8988T (cell line): ENCODE results near the gene BAIAP3.

Source experiments
- DNase-seq: peaks from one replicate; pipeline ENCODE4 v3.0.0; 2011

Gene BAIAP3

GRCh38 chr16:1300664-1301476 is 32.6 kb upstream of the BAIAP3 start:
- DNase-seq, result peak; percentile 91

GRCh38 chr16:1301562-1301961 is 31.9 kb upstream of the BAIAP3 start:
- DNase-seq, result no peak

- DNase-seq, result no peak
Observed at GRCh38 chr16:1305823-1306222, 27.6 kb upstream of the BAIAP3 start.

GRCh38 chr16:1306334-1306733 is 27.1 kb upstream of the BAIAP3 start:
- DNase-seq, result no peak

- DNase-seq, result no peak
Observed at GRCh38 chr16:1308036-1308976, 25.1 kb upstream of the BAIAP3 start.

GRCh38 chr16:1308977-1309885 is 24.2 kb upstream of the BAIAP3 start, which contains the start of gene UBE2I:
TSS of gene UBE2I (plus strand) at chr16:1309636. CDS start at chr16:1314031, 4,395 bp downstream.
- DNase-seq, result peak; percentile 82

GRCh38 chr16:1309888-1310831 is 23.3 kb upstream of the BAIAP3 start:
- no peak for DNase-seq

GRCh38 chr16:1310832-1311200 is 22.6 kb upstream of the BAIAP3 start:
- DNase-seq, result no peak

- DNase-seq, result no peak
Observed at GRCh38 chr16:1311212-1311737, 22.2 kb upstream of the BAIAP3 start.

- no peak for DNase-seq
Observed at GRCh38 chr16:1311738-1312466, 21.5 kb upstream of the BAIAP3 start.

- DNase-seq, result no peak
Observed at GRCh38 chr16:1312467-1312816, 21.0 kb upstream of the BAIAP3 start.

GRCh38 chr16:1312903-1313302 is 20.5 kb upstream of the BAIAP3 start:
- no peak for DNase-seq

GRCh38 chr16:1313721-1314369 is 19.6 kb upstream of the BAIAP3 start:
- no peak for DNase-seq

GRCh38 chr16:1314399-1315068 is 18.9 kb upstream of the BAIAP3 start:
- DNase-seq, result no peak

GRCh38 chr16:1315081-1316032 is 18.1 kb upstream of the BAIAP3 start:
- DNase-seq, result peak; percentile 5

- DNase-seq, result peak; percentile 6
Observed at GRCh38 chr16:1316033-1316405, 17.4 kb upstream of the BAIAP3 start.

GRCh38 chr16:1317479-1318267 is 15.8 kb upstream of the BAIAP3 start:
- DNase-seq, result no peak

GRCh38 chr16:1318268-1318545 is 15.2 kb upstream of the BAIAP3 start:
- DNase-seq, result no peak
